ENCODE data around the gene GPR21.

DNA sequence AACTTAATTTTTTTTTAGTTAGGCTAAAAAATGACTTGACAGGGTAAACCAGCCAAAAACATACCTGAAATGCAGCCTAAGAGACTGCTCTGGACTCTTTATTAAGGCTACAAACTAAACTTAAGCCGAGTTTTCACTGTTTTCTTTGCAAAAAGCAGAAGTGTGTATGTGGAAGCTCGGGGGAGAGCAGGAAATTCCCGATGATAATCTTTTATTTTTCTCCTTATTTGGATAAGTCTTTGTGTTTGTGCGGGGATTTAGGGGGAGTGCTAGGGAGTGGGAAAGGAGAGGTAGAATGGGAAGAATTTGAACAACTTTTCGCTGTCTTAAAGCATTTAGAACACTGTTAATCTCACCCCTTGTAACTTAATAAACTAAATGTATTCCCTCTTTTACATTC is 30.7 kb upstream of the GPR21 start:
- TF ChIP-seq POLR2AphosphoS5 (IDR thresholded peaks at IDR 0.05) = no peak
- no peak for TF ChIP-seq CTCF (IDR thresholded peaks at IDR 0.05)
